ENCODE data around the gene HKDC1. TPM values are rescaled to one million over a fixed set of nuclear protein-coding genes. Genes with fewer than 3 reads are reported as not detected.

The HKDC1 gene
- polyA plus RNA-seq, 1 donor from 2014 or later = 0.07 TPM

DNA sequence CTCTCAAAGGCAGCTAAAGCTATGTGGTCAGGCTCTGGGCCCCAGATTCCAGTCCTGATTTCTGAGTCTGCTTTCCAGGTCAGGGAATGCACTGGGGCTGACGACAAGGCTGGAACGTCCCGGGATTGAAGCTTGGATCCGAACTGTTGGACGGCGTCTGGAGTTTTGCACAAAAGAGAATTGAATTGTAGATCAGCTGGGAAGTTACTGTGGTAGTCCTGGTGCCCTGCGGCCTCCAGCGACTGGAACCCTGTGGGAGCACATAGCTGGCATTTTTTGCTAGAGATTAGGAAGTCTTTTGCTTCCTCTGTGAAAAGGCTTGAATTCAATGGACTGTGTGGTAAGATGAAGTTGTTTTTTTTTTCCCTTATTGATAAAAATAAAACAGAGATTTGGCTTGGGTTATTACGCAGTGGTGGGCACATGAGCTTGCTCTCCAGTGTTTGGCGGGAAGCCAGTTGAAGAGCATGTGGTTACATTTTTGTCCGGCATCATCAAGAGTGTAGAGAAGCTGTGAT is 58.4 kb downstream of the HKDC1 start, which contains the start of gene HK1:
TSS of gene HK1 (plus strand) at position 51 of the 518 bp plus-strand sequence.
- Histone ChIP-seq H3K36me3 (ENCODE audit: insufficient read depth, low read length) (no peaks in the 10 kb centered on the region), H3K27me3 (ENCODE audit: insufficient read depth, low read depth, low read length) (no peaks in the 10 kb centered on the region), H3K27ac (ENCODE audit: low read length) (no peak within 1 kb of the TSS), H3K9me2 (ENCODE audit: insufficient read depth, low read length) (no peaks in the 10 kb centered on the region), H3K4me2 (ENCODE audit: low read length) (no peak within 1 kb of the TSS), H3K4me3 (ENCODE audit: low read length) (no peak within 1 kb of the TSS), H3K79me2 (replicated peaks; ENCODE audit: insufficient read depth, low read length) (no peaks in the 10 kb centered on the region), H3K9ac (ENCODE audit: low read length) (no peak within 1 kb of the TSS), H3F3A (ENCODE audit: insufficient read depth, low read length, poor library complexity, severe bottlenecking) (no peaks in the 10 kb centered on the region), H2AFZ (ENCODE audit: low read depth, low read length) (no peak within 1 kb of the TSS), H3K9me3 (ENCODE audit: low read length) (no peaks in the 10 kb centered on the region), H4K20me1 (ENCODE audit: insufficient read depth) (no peaks in the 10 kb centered on the region)
- TF ChIP-seq RAD21 (conservative IDR thresholded peaks at IDR 0.05) (no peak), MXI1 (conservative IDR thresholded peaks at IDR 0.05; ENCODE audit: poor library complexity, severe bottlenecking) (no peak), EP300 (conservative IDR thresholded peaks at IDR 0.05; ENCODE audit: poor library complexity, severe bottlenecking) (no peak), EZH2 (IDR thresholded peaks at IDR 0.05; ENCODE audit: borderline replicate concordance, insufficient read depth, low read length, poor library complexity, severe bottlenecking) (no peak), REST (IDR thresholded peaks at IDR 0.05; ENCODE audit: borderline replicate concordance) (no peak), SMC3 (conservative IDR thresholded peaks at IDR 0.05; ENCODE audit: poor library complexity) (no peak), CTCF (IDR thresholded peaks at IDR 0.05; ENCODE audit: poor library complexity, severe bottlenecking) (no peak), TAF1 (IDR thresholded peaks at IDR 0.05; ENCODE audit: low read depth) (no peak), POLR2AphosphoS5 (IDR thresholded peaks at IDR 0.05) (no peak)

GRCh38 chr10:69279110-69279509 is 59.0 kb downstream of the HKDC1 start:
- no peaks in the 10 kb centered on the region for H3K27me3 ChIP-seq (ENCODE audit: insufficient read depth, low read depth, low read length)
- H3F3A ChIP-seq (ENCODE audit: insufficient read depth, low read length, poor library complexity, severe bottlenecking) = no peaks in the 10 kb centered on the region
- TF ChIP-seq REST (IDR thresholded peaks at IDR 0.05; ENCODE audit: borderline replicate concordance) (no peak), EP300 (conservative IDR thresholded peaks at IDR 0.05; ENCODE audit: poor library complexity, severe bottlenecking) (no peak), TAF1 (IDR thresholded peaks at IDR 0.05; ENCODE audit: low read depth) (no peak), MXI1 (conservative IDR thresholded peaks at IDR 0.05; ENCODE audit: poor library complexity, severe bottlenecking) (no peak), EZH2 (IDR thresholded peaks at IDR 0.05; ENCODE audit: borderline replicate concordance, insufficient read depth, low read length, poor library complexity, severe bottlenecking) (no peak), CTCF (IDR thresholded peaks at IDR 0.05; ENCODE audit: poor library complexity, severe bottlenecking) (no peak), POLR2AphosphoS5 (IDR thresholded peaks at IDR 0.05) (no peak), RAD21 (conservative IDR thresholded peaks at IDR 0.05) (no peak), SMC3 (conservative IDR thresholded peaks at IDR 0.05; ENCODE audit: poor library complexity) (no peak)
- H3K36me3 ChIP-seq (ENCODE audit: insufficient read depth, low read length) = no peaks in the 10 kb centered on the region
- no peaks in the 10 kb centered on the region for H3K9me2 ChIP-seq (ENCODE audit: insufficient read depth, low read length)
- H3K27ac ChIP-seq (ENCODE audit: low read length) = no peak overlapping the region
- no peak overlapping the region for H3K4me3 ChIP-seq (ENCODE audit: low read length)
- H4K20me1 ChIP-seq (ENCODE audit: insufficient read depth) = no peaks in the 10 kb centered on the region
- H3K4me2 ChIP-seq (ENCODE audit: low read length) = no peak overlapping the region
- no peak overlapping the region for H2AFZ ChIP-seq (ENCODE audit: low read depth, low read length)
- no peak overlapping the region for H3K9ac ChIP-seq (ENCODE audit: low read length)
- H3K79me2 ChIP-seq (replicated peaks; ENCODE audit: insufficient read depth, low read length) = no peaks in the 10 kb centered on the region
- no peaks in the 10 kb centered on the region for H3K9me3 ChIP-seq (ENCODE audit: low read length)
